Measurements from ENCODE around the gene CTSF. TPM values are rescaled to one million over a fixed set of nuclear protein-coding genes. Genes with fewer than 3 reads are reported as not detected.

CTSF gene
- total and polyA plus RNA-seq, 2 donors (not counting 1 experiment from before 2014, with no cell fraction given), result 16.6 to 20.9 TPM

- Mint-ChIP-seq H3K27ac (no peak overlapping the region), H3K27me3 (no peaks in the 10 kb centered on the region), H3K4me3 (no peak overlapping the region), H3K4me1 (peaks cover 34% of the 10 kb centered on the region), H3K9me3 (ENCODE audit: insufficient read depth) (no peaks in the 10 kb centered on the region)
- peaks cover 10% of the 10 kb centered on the region for H3K79me2 ChIP-seq (ENCODE audit: control insufficient read depth, insufficient read depth, low read length)
- no peak for TF ChIP-seq EZH2 (IDR thresholded peaks at IDR 0.05; ENCODE audit: borderline replicate concordance, insufficient read depth, low read depth, low read length, poor library complexity, severe bottlenecking)
- TF ChIP-seq, protein P1, sequence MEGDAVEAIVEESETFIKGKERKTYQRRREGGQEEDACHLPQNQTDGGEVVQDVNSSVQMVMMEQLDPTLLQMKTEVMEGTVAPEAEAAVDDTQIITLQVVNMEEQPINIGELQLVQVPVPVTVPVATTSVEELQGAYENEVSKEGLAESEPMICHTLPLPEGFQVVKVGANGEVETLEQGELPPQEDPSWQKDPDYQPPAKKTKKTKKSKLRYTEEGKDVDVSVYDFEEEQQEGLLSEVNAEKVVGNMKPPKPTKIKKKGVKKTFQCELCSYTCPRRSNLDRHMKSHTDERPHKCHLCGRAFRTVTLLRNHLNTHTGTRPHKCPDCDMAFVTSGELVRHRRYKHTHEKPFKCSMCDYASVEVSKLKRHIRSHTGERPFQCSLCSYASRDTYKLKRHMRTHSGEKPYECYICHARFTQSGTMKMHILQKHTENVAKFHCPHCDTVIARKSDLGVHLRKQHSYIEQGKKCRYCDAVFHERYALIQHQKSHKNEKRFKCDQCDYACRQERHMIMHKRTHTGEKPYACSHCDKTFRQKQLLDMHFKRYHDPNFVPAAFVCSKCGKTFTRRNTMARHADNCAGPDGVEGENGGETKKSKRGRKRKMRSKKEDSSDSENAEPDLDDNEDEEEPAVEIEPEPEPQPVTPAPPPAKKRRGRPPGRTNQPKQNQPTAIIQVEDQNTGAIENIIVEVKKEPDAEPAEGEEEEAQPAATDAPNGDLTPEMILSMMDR (IDR thresholded peaks at IDR 0.05), result no peak
- H3K9me3 ChIP-seq (ENCODE audit: control extremely low read depth in 1 of 3, control insufficient read depth in 2 of 3, insufficient read depth in 1 of 3, low read length in 2 of 3), result peaks cover 0 to 7% (median 0%) of the 10 kb centered on the region in 3 donors
- H3K36me3 ChIP-seq (replicated peaks in 1 of 2; ENCODE audit: control extremely low read depth in 1 of 2, control insufficient read depth in 1 of 2, extremely low read depth in 1 of 2, insufficient read depth in 2 of 2, low read length in 1 of 2), result peaks cover 2 to 38% of the 10 kb centered on the region in 2 experiments
- DNase-seq (no peak), ATAC-seq (ENCODE audit: low read depth) (no peak)
- intact Hi-C loops (cut with micrococcal nuclease), result no loop called here
- H3K4me1 ChIP-seq (ENCODE audit: control insufficient read depth in 2 of 2, insufficient read depth in 2 of 2, low read length in 2 of 2), result peaks cover 23 to 41% of the 10 kb centered on the region in 2 donors
- POLR2A ChIA-PET, result interaction anchor here (1.5 kb wide), 1 partner anchor 12 kb away, joined by 6 read pairs; the partner anchor contains the start of gene RBM14
- no peak overlapping the region for H3K9ac ChIP-seq (ENCODE audit: low read length)
- H3K27ac ChIP-seq (ENCODE audit: low read length in 2 of 2), result no peak overlapping the region
- WGBS (ENCODE audit: insufficient coverage), result 73% methylated on average over 5 of the region's 5 CpGs
- CTCF ChIA-PET, result no interaction called here
- H4K20me1 ChIP-seq (ENCODE audit: control insufficient read depth, insufficient read depth, low read length, poor library complexity, severe bottlenecking), result no peaks in the 10 kb centered on the region
- H3K4me2 ChIP-seq (replicated peaks; ENCODE audit: low read depth, low read length, poor library complexity, severe bottlenecking), result no peak overlapping the region
- H3K27me3 ChIP-seq (replicated peaks in 1 of 4; ENCODE audit: control extremely low read depth in 1 of 4, control insufficient read depth in 3 of 4, insufficient read depth in 4 of 4, low read length in 3 of 4), result no peaks in the 10 kb centered on the region
- H2AFZ ChIP-seq (ENCODE audit: insufficient read depth, low read depth, low read length, poor library complexity, severe bottlenecking), result no peak overlapping the region
- no peak overlapping the region for H3K4me3 ChIP-seq (ENCODE audit: control extremely low read depth in 1 of 5, extremely low read depth in 1 of 5, insufficient read depth in 1 of 5, low read depth in 2 of 5, low read length in 4 of 5)
Measured at GRCh38 chr11:66604155-66604554, 35.7 kb upstream of the CTSF start.

DNA sequence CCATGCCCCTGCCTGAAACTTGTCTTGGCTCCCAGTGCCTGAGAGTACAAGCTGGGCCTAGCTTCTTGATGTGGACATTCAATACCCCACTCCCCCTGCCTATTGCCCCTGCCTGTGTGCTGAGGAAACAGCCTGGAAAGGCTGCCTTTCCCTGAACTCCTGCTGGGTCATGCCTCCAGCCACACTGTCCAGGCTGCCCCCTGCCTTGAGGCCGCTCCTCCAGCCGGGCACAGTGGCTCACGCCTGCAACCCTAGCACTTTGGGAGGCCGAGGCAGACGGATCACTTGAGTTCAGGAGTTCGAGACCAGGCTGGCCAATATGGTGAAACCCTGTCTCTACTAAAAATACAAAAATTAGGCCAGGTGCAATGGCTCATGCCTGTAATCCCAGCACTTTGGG is 34.7 kb upstream of the CTSF start:
- no peak for ATAC-seq (ENCODE audit: low read depth)
- H3K27me3 ChIP-seq (replicated peaks in 1 of 4; ENCODE audit: control extremely low read depth in 1 of 4, control insufficient read depth in 3 of 4, insufficient read depth in 4 of 4, low read length in 3 of 4), result no peaks in the 10 kb centered on the region
- peaks cover 2 to 41% of the 10 kb centered on the region in 2 experiments for H3K36me3 ChIP-seq (replicated peaks in 1 of 2; ENCODE audit: control extremely low read depth in 1 of 2, control insufficient read depth in 1 of 2, extremely low read depth in 1 of 2, insufficient read depth in 2 of 2, low read length in 1 of 2)
- no peaks in the 10 kb centered on the region for H3K9me3 Mint-ChIP-seq (ENCODE audit: insufficient read depth)
- 96% methylated on average over 6 of the region's 6 CpGs for WGBS (ENCODE audit: insufficient coverage)
- no peaks in the 10 kb centered on the region for H3K27me3 Mint-ChIP-seq
- no peak overlapping the region for H2AFZ ChIP-seq (ENCODE audit: insufficient read depth, low read depth, low read length, poor library complexity, severe bottlenecking)
- no peak overlapping the region for H3K4me2 ChIP-seq (replicated peaks; ENCODE audit: low read depth, low read length, poor library complexity, severe bottlenecking)
- ChIA-PET POLR2A (no interaction called here), CTCF (interaction anchor here (1.1 kb wide), 2 partner anchors 35 to 75 kb away, joined by 3 to 4 read pairs; no protein-coding TSS in a partner anchor)
- H3K79me2 ChIP-seq (ENCODE audit: control insufficient read depth, insufficient read depth, low read length), result peaks cover 16% of the 10 kb centered on the region
- no peak overlapping the region for H3K4me3 ChIP-seq (ENCODE audit: control extremely low read depth in 1 of 5, extremely low read depth in 1 of 5, insufficient read depth in 1 of 5, low read depth in 2 of 5, low read length in 4 of 5)
- H3K4me3 Mint-ChIP-seq, result no peak overlapping the region
- peaks cover 16 to 30% of the 10 kb centered on the region in 2 donors for H3K4me1 ChIP-seq (ENCODE audit: control insufficient read depth in 2 of 2, insufficient read depth in 2 of 2, low read length in 2 of 2)
- intact Hi-C loops (cut with micrococcal nuclease), result no loop called here
- H3K27ac Mint-ChIP-seq, result no peak overlapping the region
- H3K9me3 ChIP-seq (ENCODE audit: control extremely low read depth in 1 of 3, control insufficient read depth in 2 of 3, insufficient read depth in 1 of 3, low read length in 2 of 3), result peaks cover 0 to 5% (median 0%) of the 10 kb centered on the region in 3 donors
- H4K20me1 ChIP-seq (ENCODE audit: control insufficient read depth, insufficient read depth, low read length, poor library complexity, severe bottlenecking), result no peaks in the 10 kb centered on the region
- H3K27ac ChIP-seq (ENCODE audit: low read length in 2 of 2), result no peak overlapping the region
- H3K9ac ChIP-seq (ENCODE audit: low read length), result no peak overlapping the region
- H3K4me1 Mint-ChIP-seq, result peaks cover 35% of the 10 kb centered on the region
- TF ChIP-seq, protein P1 (IDR thresholded peaks at IDR 0.05), result no peak
- TF ChIP-seq EZH2 (IDR thresholded peaks at IDR 0.05; ENCODE audit: borderline replicate concordance, insufficient read depth, low read depth, low read length, poor library complexity, severe bottlenecking), result no peak
- DNase-seq, result no peak
